HFF-Myc (cell line): Measurements from ENCODE around the gene PGAP6.

ENCODE experiments used
- DNase-seq: peaks from one replicate; pipeline ENCODE4 v3.0.0-alpha.2; 2011; ENCODE audit warnings: low read depth; ENCODE audit errors: extremely low read depth
- H3K4me3 ChIP-seq: replicated peaks from 2 replicates; pipeline ENCODE4 v1.5.1; 2011; ENCODE audit warnings: low read depth, mild to moderate bottlenecking, control low read depth, low read length
- TF ChIP-seq, protein P1 (sequence below): IDR thresholded peaks from 2 replicates; pipeline ENCODE4 v1.5.1; 2012; ENCODE audit warnings: mild to moderate bottlenecking, low read depth, low read length, control low read depth; ENCODE audit errors: missing control alignments

PGAP6 gene

DNA sequence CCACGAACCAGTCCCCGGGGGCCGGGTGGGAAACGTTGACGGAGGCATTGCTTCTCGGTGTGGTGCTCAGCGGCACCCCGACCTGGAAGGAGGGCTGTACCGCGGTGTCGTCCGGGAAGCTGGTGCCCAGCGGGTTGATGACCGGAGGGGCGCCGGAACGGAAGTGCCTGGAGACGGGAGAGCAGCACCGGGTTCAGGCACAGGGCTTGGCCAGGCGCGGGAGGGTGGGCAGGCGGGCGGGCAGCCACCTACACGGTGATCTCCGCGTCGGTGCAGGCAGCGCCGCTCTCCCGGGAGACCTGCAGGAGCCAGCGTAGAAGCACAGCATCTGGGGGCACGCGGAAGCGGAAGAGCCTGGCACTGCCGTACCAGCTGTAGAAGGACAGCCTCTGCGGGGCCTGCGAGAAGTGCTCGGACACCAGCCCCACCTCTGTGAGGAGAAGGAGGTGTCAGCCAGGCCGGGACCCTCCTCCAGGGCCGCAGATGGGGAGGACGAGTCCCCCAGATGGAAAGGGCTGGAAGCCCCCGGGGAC, 4.3 kb downstream of the PGAP6 start:
- no peak overlapping the region for H3K4me3 ChIP-seq
- TF ChIP-seq, protein P1, sequence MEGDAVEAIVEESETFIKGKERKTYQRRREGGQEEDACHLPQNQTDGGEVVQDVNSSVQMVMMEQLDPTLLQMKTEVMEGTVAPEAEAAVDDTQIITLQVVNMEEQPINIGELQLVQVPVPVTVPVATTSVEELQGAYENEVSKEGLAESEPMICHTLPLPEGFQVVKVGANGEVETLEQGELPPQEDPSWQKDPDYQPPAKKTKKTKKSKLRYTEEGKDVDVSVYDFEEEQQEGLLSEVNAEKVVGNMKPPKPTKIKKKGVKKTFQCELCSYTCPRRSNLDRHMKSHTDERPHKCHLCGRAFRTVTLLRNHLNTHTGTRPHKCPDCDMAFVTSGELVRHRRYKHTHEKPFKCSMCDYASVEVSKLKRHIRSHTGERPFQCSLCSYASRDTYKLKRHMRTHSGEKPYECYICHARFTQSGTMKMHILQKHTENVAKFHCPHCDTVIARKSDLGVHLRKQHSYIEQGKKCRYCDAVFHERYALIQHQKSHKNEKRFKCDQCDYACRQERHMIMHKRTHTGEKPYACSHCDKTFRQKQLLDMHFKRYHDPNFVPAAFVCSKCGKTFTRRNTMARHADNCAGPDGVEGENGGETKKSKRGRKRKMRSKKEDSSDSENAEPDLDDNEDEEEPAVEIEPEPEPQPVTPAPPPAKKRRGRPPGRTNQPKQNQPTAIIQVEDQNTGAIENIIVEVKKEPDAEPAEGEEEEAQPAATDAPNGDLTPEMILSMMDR = no peak
- no peak for DNase-seq

DNA sequence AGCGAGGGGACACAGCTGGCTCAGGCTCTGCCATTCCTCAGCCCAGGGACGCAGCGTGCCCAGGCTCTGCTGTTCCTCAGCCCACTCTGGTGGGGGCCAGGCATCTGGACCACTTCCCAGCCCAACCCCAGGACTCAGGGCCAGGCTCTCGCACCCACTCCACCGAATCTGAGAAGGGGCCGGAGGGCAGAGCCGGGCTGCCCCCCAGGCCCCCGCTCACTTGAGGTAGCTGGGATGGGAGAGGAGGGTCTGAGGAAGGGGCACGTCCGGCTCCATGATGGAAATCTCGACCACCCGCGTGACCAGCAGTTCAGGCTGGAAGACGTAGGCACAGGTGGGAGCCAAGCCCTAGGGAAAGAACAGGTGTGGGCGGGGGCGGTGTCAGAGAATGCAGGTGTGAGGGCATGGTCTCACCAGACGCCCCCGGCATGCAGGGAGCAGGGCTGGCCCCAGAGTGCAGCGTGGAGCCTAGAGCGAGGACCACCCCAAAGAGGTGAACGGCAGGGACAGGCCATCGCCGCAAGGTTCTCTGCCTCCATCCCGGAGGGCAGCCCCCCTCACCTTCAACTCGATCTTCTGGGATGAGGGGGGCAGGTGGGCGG, 4.9 kb downstream of the PGAP6 start:
- no peak for DNase-seq
- H3K4me3 ChIP-seq = no peak overlapping the region
- TF ChIP-seq, protein P1 = no peak

DNA sequence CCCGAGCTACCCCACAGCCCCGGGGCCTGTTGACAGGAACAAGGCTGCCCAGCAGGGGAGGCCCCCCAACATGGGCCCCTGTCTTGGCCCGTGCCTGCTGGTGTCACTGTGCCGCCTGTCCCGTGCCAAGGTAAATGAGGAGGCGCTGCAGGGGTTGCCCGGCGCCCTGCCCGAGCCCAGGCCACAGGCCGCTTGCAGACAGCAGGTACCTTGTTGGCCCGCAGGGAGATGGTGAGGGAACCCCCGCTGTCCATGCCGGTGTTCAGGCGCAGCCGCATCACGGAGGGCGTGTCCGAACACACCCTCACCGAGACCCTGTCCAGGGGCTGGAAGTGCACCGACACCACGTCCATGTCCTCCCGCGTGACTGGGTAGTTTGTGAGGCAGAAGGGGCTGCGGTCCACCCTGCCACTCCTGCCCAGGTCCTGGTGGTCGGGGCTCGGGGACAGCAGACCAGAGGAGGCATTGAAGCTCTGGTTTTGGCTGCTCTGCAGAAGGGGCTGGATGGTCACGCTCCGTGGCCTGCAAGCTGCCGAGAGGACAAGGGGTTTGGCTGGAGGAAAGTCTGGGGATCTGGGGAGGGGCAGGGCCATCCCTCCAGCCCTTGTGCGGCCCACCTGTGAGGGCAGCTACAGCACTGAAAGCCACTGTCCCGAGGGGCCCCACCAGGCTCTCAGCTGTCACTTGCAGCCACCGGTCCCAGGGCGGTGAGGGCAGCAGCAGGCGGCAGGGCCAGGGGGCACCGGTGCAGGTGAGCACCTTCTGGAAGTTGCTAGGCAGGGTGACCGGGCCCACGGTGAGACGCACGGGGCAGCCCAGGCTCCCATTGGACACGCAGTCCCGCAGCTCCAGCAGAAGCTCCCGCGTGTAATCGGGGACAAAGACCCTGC, 5.6 kb downstream of the PGAP6 start:
- no peak overlapping the region for H3K4me3 ChIP-seq
- TF ChIP-seq, protein P1 = no peak

DNA sequence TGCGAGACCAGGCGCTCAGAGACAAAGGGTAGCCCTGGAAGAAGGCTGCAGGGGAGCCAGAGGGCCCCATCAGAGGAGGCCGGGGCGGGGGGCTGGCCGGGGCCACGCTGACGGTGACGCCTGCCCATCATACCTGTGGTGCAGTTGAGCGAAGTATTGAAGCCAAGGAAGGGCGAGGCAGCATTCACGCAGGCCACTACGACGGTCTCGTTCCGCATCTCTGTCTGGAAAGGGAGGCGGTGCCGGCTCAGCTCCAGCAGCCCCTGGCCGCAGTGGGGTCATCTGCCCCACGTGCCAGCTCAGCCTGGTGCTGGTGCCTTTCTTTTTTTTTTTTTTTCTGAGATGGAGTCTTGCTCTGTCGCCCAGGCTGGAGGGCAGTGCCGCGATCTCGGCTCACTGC, 6.6 kb downstream of the PGAP6 start:
- DNase-seq = no peak
- TF ChIP-seq, protein P1 = no peak
- H3K4me3 ChIP-seq = no peak overlapping the region

More for the DNA sequence above, 5.6 kb downstream of the PGAP6 start:
- DNase-seq = no peak

DNA sequence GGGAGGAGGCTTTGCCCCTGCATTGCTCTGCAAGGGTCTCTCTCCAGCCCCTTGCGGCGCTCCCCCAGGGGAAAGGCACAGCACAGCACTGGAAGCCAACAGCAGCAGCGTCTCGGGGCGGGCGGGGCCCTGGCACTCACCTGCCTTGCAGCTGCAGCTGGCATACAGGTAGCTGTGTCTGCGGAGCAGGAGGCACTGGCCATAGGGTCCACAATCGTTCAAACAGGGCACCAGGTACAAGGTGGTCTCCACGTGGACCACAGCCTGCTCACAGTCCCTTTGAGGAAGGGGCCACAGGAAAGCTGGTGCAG, 7.2 kb downstream of the PGAP6 start:
- H3K4me3 ChIP-seq = no peak overlapping the region
- DNase-seq = no peak
- TF ChIP-seq, protein P1 = no peak

DNA sequence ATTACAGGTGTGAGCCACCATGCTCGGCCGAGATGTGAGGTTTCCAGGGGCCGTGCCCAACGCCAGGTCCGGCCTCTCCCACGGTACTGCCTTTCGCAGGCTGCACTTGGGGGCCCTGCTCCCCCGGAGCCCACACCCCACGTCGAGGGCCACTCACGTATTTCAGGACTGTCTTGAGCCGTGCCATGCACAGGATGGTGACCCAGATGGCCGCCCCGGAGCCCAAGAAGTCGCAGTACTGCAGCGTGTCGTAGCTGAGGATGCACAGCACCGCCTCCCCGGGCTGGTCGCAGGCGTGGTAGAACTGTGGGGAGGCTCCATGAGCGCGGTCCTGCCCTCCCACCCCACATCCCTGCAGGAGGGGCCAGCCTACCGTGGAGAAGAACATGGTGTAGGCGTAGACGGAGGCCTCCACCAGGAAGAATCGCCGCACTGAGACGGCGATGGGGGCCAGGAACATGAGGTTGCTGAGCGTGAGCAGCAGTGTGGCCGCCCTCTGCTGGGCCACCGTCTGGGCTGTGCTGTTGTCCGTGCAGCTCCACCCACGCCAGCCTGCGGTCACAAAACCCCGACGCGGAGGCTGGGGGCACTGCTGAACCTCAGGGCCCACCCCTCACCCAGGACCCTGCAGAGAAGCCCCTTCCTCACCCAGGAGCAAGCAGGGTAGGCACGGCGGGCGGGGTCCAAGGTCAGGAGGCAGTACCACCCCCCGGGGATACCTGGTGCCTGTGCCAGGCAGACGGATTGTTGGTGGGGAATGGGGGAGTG, 7.7 kb downstream of the PGAP6 start:
- TF ChIP-seq, protein P1 = no peak
- H3K4me3 ChIP-seq = no peak overlapping the region
- DNase-seq = no peak
